CD4-positive, alpha-beta T cell treated with Interleukin-12 subunit alpha and Interleukin-12 subunit beta, for 1 hour (primary cell): ENCODE measurements around the gene GATA6.
"Not testable (repeated sequence)": the region's sequence is repeated elsewhere in the genome, so short reads cannot be mapped to it uniquely, and the experiment has no call there.

ENCODE experiments used
- DNase-seq: peaks from one replicate; pipeline ENCODE4 v3.0.0-alpha.2; 2020

The GATA6 gene

DNA sequence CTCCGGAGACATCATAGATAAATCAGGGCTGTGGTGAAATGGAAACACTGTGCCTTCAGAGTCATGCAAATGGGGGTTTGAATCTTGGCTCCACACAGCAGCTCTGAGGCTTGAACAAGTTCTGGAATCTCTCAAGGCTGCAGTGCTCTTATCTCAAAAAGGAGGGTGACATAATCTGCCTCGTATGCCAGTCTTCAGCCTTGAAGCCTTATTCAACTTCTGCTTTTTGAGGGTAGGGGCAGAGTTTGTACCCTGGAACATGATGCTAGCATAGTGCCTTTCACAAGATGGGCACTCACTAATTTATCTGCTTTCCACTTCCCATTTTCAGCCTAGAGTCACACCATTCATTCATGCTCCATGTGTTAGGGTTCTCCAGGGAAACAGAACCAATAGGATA lies 42.3 kb downstream of the GATA6 start:
- no peak for DNase-seq

- no peak for DNase-seq
Measured at GRCh38 chr18:22213333-22213973, 44.1 kb downstream of the GATA6 start.

DNA sequence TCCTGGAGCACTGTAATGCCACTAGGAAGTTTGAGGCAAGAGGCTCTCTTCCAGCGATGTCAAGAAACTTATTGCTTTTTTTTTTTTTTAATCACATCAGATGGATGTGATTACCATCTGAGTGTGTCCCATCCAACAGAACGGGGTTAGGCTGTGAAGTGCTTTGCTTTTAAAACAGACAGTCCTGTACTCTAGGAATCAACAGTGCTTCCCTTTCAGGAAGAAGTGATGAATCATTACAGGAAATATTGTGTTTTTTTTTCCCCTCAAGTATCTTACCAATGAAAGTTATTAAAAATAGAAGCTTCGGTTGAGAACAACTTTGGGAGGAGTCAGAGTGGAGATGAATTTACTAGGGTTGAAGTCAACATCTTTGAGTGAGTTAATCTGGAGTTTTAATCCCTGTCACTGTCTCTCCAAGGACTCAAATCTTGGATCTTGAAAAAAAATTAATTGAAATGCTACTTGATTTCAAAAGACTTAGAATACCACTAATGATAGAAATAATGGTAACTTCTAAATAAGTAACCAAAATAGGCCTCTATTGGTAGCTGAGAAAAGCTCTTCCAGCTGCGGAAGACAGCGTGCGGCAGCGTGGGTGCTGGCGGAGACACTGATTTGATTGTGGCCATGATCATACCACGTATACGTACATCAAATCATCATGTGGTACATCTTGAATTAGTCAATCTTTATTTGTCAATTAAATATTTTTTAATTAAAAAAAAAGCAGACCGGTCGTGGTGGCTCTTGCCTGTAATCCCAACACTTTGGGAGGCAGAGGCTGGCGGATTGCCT lies 45.5 kb downstream of the GATA6 start:
- DNase-seq = no peak

DNA sequence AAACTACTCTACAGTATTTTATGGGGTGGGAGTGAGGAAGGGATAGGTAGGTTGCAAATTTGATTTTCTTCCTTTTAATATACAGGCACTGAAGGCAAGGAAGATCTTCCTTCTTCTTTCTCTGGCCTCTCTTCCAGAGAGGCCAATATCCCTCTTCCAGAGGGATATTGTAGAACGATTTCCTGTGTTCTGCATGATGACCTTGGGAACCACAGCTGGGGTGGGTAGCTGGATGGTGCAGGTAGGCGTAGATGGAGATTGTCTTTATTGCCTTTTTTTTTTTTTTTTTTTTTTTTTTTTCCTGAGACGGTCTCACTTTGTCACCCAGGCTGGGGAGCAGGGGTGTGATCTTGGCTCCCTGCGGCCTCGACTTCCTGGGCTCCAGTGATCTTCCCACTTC lies 49.4 kb downstream of the GATA6 start:
- no peak for DNase-seq

DNA sequence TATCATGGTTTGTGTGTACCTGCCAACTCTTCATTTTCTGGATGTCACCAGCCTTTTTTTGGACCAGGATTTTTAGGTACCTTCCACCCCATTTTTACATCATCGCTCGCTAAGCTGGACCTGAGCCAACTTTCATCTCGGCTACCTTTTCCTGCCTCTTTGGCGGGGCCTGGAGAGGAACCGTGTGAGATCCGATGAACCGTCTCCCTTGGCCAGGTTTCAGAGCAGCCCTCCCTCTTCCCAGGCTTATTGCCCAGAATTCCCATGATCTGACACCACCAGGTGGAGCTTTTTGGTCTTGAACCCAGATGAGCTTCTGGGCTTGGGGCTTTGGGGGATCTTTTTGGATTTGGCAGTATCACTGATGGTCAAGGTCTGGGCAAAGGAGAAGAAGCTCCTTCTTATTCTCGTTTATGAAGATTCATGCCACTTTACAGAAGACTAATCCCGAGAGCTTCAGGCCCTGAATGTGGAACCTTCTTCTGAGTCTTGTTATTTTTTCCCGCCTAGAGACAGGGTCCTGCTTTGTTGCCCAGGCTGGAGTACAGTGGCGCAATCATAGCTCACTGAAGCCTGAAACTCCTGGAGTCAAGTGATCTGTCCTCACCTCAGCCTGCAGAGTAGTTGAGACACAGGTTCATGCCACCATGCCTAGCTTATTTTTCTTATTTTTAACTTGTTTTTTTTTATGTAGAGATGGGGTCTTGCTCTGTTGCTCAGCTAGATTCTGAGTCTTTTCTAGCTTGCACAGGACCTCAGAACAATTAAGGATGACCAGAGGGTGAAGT lies 50.4 kb downstream of the GATA6 start:
- DNase-seq = no peak

- DNase-seq = not testable (repeated sequence)
Measured at GRCh38 chr18:22220585-22220984, 51.2 kb downstream of the GATA6 start.

- DNase-seq = peak; percentile 16
Measured at GRCh38 chr18:22221350-22221749, 52.0 kb downstream of the GATA6 start.

- no peak for DNase-seq
Measured at GRCh38 chr18:22223254-22223964, 54.0 kb downstream of the GATA6 start.

- no peak for DNase-seq
Measured at GRCh38 chr18:22223965-22224322, 54.6 kb downstream of the GATA6 start.

DNA sequence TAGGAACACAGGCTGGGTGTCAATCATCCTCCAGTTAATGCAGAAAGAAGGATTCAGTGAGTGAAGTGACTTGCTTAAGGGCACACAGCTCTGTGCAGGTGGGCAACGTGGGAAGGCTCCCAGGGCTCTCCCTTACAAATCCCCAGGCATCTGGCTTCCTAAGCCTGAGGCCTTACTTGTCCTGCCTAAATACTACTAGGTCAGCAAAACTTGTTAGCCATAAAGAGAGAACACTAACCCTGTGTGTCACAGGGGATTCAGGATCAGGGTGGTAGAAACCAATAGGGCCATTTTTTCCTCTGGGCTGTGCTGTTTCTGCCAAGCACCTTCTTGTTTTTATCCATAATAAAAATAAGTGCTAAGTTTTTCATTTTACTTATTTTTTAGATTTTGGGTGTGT lies 55.0 kb downstream of the GATA6 start:
- DNase-seq = no peak

DNA sequence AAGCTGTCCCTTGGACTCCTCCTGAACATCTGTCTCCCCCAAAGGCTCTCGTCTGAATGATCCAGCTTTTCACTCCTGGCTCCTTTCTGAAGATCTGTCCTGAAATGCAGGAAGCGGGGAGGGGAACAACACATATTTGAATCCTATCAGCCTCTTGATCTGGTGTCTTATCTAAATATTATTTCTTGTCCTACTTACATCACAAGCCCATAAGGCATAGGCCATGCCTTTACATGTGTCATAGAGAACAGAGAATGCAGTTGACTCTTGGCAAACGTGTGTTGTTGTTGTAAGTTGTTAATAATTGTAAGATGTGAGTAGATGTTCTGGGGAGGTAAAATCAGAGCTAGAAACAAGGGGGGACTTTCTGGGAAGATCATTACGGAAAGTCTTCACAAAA lies 57.4 kb downstream of the GATA6 start:
- no peak for DNase-seq

DNA sequence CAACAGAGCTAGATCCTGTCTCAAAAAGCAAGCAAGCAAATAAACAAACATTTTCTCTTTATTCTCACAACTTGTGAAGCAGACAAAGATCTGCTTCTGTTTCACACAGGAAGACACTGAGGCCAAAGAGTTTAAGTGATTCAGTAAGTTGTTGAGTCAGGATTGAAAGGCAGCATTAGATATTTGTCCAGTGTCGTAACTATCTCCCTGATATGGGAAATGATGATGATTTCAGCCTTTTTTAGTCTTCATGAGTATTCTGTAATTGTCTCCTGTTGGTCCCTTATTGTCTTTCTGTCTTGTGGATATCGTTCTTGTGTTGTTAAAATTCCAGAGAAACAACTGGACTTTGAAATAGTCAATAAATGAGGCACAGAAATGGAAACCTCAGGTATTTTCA lies 59.6 kb downstream of the GATA6 start:
- DNase-seq = no peak

DNA sequence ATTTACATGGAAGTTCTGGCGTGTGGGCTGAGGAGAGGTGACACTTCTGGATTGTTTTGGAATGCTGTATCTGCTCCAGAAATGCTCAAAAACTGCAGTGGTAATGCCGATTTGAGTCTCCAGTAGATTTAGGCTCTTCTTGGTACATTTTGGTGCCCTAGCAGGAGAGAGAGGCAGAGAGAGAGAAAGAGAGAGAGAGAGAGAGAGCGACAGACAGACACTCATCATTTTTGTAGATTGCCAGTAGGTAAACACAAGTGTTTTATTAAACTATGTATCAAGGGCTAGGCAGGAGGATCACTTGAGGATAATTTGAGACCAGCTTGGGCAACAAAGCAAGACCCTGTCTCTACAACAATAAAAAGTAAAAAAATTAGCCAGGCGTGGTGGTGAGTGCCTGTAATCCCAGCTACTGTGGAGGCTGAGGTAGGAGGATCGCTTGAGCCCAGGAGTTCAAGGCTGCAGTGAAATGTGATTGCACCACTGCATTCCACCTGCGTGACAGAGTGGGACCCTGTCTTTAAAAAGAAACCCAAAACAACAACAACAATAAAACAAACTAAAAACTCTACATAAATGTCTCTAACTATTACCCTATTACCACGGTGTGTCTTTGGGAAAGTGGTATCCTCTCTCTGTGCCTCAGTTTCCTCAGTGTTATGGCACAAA lies 60.2 kb downstream of the GATA6 start:
- DNase-seq = no peak

GRCh38 chr18:22230471-22230945 lies 61.1 kb downstream of the GATA6 start:
- no peak for DNase-seq

GRCh38 chr18:22233266-22233665 lies 63.9 kb downstream of the GATA6 start:
- no peak for DNase-seq

GRCh38 chr18:22238036-22238435 lies 68.6 kb downstream of the GATA6 start:
- peak; percentile 44 for DNase-seq

DNA sequence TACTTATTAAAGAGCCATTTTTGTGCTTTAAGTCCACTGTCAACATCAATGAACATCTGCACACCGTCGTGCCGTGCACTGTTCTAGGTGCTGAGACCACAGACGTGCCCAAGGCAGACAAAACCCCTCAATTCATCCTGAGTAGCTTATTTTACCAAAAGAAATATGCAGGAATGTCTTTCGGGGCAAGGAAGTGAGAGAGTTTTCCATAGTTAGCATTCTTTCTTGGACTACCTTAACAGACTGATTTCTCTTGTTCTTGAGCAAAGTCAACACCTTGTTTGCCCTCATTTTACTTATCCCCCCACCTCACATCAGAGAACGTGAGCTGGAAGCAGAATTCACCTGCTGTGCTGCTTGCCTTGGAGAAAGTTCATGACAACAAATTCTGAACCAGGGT lies 69.3 kb downstream of the GATA6 start:
- DNase-seq = no peak

DNA sequence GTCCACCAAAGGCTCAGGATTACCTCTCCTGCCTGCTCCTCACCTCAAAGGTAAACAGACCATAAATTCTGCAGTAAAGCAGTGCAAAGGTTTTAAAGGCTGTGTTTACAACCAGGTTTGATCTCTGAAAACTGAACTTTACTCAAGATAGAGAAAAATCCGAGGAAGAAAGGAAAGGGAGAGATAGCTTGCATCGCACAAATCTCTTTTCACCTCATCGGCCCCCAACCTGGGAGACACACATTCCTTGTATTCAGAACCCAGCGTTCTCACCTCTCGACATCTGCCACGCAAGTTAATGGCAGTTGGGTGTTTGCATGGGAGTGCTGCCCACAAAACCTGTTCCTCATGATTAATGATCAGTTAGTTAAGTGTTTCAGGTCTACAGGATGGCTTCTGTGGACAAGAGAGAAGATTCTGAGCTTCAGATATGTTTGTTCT lies 72.6 kb downstream of the GATA6 start:
- no peak for DNase-seq

DNA sequence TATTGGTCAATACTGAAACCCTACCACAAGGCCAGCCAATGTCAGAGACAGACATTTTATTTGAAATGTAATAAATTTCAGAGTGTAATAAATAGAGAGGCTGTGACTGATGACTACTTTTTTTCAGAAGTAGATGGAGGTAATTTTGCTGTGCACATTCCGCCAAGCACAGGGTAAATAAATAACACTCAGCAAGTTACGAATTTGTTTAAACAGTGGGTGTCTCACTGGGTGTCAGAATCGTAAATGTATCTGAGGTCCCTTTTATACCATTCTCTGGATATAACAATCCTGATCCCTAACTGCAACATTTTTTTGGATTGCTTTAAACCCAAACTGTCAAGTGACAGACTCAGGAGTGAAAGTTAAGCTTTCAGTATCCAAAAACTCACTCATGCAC lies 74.1 kb downstream of the GATA6 start:
- no peak for DNase-seq

DNA sequence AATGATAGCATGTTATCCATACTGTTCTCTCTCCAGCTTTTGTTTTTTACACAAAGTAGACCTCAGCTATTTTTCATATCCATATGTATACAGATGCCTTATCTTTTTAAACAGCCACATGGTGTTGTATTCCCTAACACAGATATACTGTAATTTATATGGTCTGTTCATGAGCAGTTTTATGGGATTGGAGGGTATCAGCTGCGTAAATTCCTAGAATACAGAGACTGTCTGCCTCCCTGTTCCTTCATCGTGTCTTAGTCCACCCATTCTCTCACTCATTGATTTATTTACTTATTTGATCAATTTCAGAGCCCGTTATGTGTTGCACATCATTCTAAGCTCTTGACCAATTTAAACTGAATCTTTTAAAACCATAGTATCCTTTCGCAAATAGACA lies 80.6 kb downstream of the GATA6 start:
- DNase-seq = no peak

DNA sequence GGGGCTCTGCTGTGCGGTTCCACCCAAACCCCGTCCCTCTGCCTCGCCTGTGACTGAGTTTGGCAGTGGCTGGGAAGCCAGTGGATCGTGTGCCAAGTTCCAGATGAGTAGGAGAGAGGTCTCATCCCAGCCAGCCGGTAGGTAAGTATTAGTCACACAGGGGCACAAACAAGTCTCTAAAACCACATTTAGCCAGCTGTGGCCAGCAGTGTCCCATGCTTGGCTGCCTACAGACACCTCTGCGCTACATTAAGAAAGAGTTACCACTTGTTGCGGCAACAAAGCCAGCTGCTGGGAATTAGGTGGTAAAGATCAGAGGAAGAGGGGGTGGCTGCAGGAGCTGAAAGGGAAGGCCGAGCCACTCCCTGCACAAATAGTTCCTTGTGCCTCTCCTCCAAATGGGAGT lies 81.2 kb downstream of the GATA6 start:
- DNase-seq = no peak
